HepG2 (cell line): ENCODE data around the gene PTPRQ. TPM values are rescaled to one million over a fixed set of nuclear protein-coding genes. Genes with fewer than 3 reads are reported as not detected.

ENCODE experiments used
- ATAC-seq: fragments of 200-7000 bp; cut with Tn5 transposase; 3 replicates; pipeline ENCODE4 v1.9.1; 2020; ENCODE audit warnings: mild to moderate bottlenecking, moderate library complexity
- BruUV-seq: library from RNA; stranded (reverse); fragments of 400-500 nt; replicated peaks from 2 replicates; lab custom pipeline; 2021; lab: Mats Ljungman, UMichigan
- CTCF ChIA-PET: fragments of 300-600 bp; formaldehyde crosslinking; extraction: SDS; loops from one replicate; lab custom pipeline; 2021; ENCODE audit warnings: low total read pairs, inconsistent platforms, low intra/inter-chr PET ratio; lab: Yijun Ruan, JAX
- POLR2A ChIA-PET: fragments of 350-600 bp; sonication (Branson Sonifier 250); formaldehyde crosslinking; loops from one replicate; lab custom pipeline; 2020; ENCODE audit warnings: antibody characterized with exemption, inconsistent platforms; lab: Yijun Ruan, JAX
- DNase-seq: peaks from one replicate; pipeline ENCODE4 v3.0.0-alpha.2; 2015; ENCODE audit warnings: low spot score
- FAIRE-seq: peaks from 3 replicates; lab custom pipeline; 2011; peaks lifted over from hg19 to GRCh38; lab: Jason Lieb, UNC
- H2AFZ ChIP-seq: one replicate; pipeline ENCODE4 v1.6.1; 2011; ENCODE audit warnings: low read length, inconsistent platforms
- H3K27ac ChIP-seq: fragments of 300-600 bp; 3 replicates; pipeline ENCODE4 v1.8.0; 2011; ENCODE audit warnings: mixed run types, mild to moderate bottlenecking, mixed read lengths, low read length, inconsistent platforms; ENCODE audit not compliant: insufficient read depth; ENCODE audit errors: extremely low read length
- H3K27me3 ChIP-seq, 2 experiments: fragments of 200-600 bp in 1 of 2; 2 replicates in 1 of 2; 3 replicates in 1 of 2; pipeline versions ENCODE4 v1.6.0 to v1.8.0; 2011; ENCODE audit warnings: low read length in 2 of 2, mild to moderate bottlenecking in 2 of 2, moderate library complexity in 2 of 2, inconsistent platforms in 1 of 2; ENCODE audit not compliant: insufficient read depth in 2 of 2, control insufficient read depth in 1 of 2
- H3K36me3 ChIP-seq, 2 experiments: fragments of 200-600 bp in 1 of 2; replicated peaks in 1 of 2; 2 replicates in 1 of 2; 3 replicates in 1 of 2; pipeline versions ENCODE4 v1.5.1 to v1.8.0; 2011; ENCODE audit warnings: low read length in 2 of 2, inconsistent platforms in 1 of 2; ENCODE audit not compliant: insufficient read depth in 2 of 2, control insufficient read depth in 1 of 2
- H3K4me1 ChIP-seq: 2 replicates; pipeline ENCODE4 v1.5.1; 2012; ENCODE audit warnings: low read length, inconsistent platforms; ENCODE audit not compliant: insufficient read depth
- H3K4me2 ChIP-seq: 2 replicates; pipeline ENCODE4 v1.6.0; 2011; ENCODE audit warnings: low read depth, low read length, inconsistent platforms
- H3K4me3 ChIP-seq, 3 experiments: fragments of 200-600 bp in 1 of 3; sonication (generic), shearing (Covaris generic) in 1 of 3; replicated peaks in 1 of 3; 2 replicates each; pipeline ENCODE4 v1.5.1; 2011 to 2016; ENCODE audit warnings: low read length in 3 of 3, inconsistent platforms in 2 of 3, low read depth in 2 of 3, mild to moderate bottlenecking in 2 of 3, control low read depth in 1 of 3, mixed read lengths in 1 of 3; ENCODE audit not compliant: insufficient read depth in 1 of 3
- H3K79me2 ChIP-seq: one replicate; pipeline ENCODE4 v1.6.1; 2011; ENCODE audit warnings: low read length, inconsistent platforms; ENCODE audit not compliant: insufficient read depth
- H3K9ac ChIP-seq: 2 replicates; pipeline ENCODE4 v1.6.0; 2011; ENCODE audit warnings: mild to moderate bottlenecking, low read depth, low read length, inconsistent platforms; ENCODE audit not compliant: insufficient read depth
- H3K9me3 ChIP-seq: 2 replicates; pipeline ENCODE4 v1.5.1; 2012; ENCODE audit warnings: mild to moderate bottlenecking, low read length
- H4K20me1 ChIP-seq: 2 replicates; pipeline ENCODE4 v1.6.0; 2011; ENCODE audit warnings: inconsistent platforms, mild to moderate bottlenecking, low read length, moderate library complexity; ENCODE audit not compliant: insufficient read depth
- ATRX ChIP-seq: sonication (generic); formaldehyde crosslinking; IDR thresholded peaks from 2 replicates; pipeline ENCODE4 v1.4.0; 2020; ENCODE audit warnings: missing genetic modification reagents, borderline replicate concordance
- HMGA1 ChIP-seq: sonication (generic); formaldehyde crosslinking; conservative IDR thresholded peaks from 2 replicates; pipeline ENCODE4 v1.4.0; 2020; ENCODE audit warnings: missing genetic modification reagents
- PHF5A ChIP-seq: IDR thresholded peaks from one replicate; pipeline ENCODE4 v1.6.1; 2018; ENCODE audit warnings: low read depth, missing genetic modification reagents; ENCODE audit not compliant: unreplicated experiment
- RARA ChIP-seq: IDR thresholded peaks from 2 replicates; pipeline ENCODE4 v1.6.1; 2016; ENCODE audit warnings: missing genetic modification reagents, missing compliant biosample characterization
- SRSF4 ChIP-seq: fragments of 200-400 bp; formaldehyde crosslinking; IDR thresholded peaks from one replicate; pipeline ENCODE4 v1.6.1; 2018; ENCODE audit warnings: mild to moderate bottlenecking, low read depth, low read length, moderate library complexity; ENCODE audit not compliant: poor library complexity, severe bottlenecking
- WGBS: methylation state at CpG from one replicate; pipeline ENCODE4 v1.1.6; 2017; ENCODE audit warnings: low lambda C conversion rate; 5-methylcytosine and 5-hydroxymethylcytosine counted together
- in situ Hi-C: cut with HindIII; loops from 2 replicates; pipeline ENCODE4 v1.10.0; 2017; ENCODE audit warnings: low pct_unique_long_range_greater_than_20kb; ENCODE audit not compliant: extremely low pct_ligation_motif_present
- intact Hi-C: fragments of 100-400 bp; cut with micrococcal nuclease; formaldehyde crosslinking; loops from one replicate; pipeline ENCODE4 v1.10.0; 2022; ENCODE audit not compliant: unreplicated experiment
- polyA plus RNA-seq, 8 experiments: library from polyadenylated mRNA; depleted of rRNA in 3 of 8; stranded (reverse) in 7 of 8; unstranded in 1 of 8; fragments of >200 nt; fragmentation: Illumina TruSeq in 4 of 8; extraction: Trizol in 4 of 8; gene quantifications; 2 replicates each; pipeline versions ENCODE4 v1.2.1 to v1.2.3, GENCODE V29; 2011 to 2016; ENCODE audit warnings: low read depth in 4 of 8, missing spikeins in 1 of 8, mixed read lengths in 1 of 8; ENCODE audit not compliant: insufficient read depth in 1 of 8
- total RNA-seq, 5 experiments: library from RNA; depleted of rRNA; stranded (reverse); fragments of >200 nt; fragmentation: Illumina TruSeq; extraction: Trizol; gene quantifications; 2 replicates each; pipeline ENCODE4 v1.2.3, GENCODE V29; 2016; ENCODE audit warnings: low read depth in 1 of 5
- TF ChIP-seq, protein P1 (sequence below), 2 experiments: sonication (generic) in 1 of 2; formaldehyde crosslinking in 1 of 2; IDR thresholded peaks; 2 replicates each; pipeline versions ENCODE4 v1.5.1 to v1.6.1; 2011 to 2020; ENCODE audit warnings: borderline replicate concordance in 1 of 2, low read depth in 1 of 2, low read length in 1 of 2, mild to moderate bottlenecking in 1 of 2, missing genetic modification reagents in 1 of 2, moderate library complexity in 1 of 2
- TF ChIP-seq, protein P2 (sequence below): sonication (generic); formaldehyde crosslinking; IDR thresholded peaks from 2 replicates; pipeline ENCODE4 v1.4.0; 2020; ENCODE audit warnings: missing genetic modification reagents; ENCODE audit errors: not compliant biosample characterization
- TF ChIP-seq, protein P3 (sequence below): sonication (generic); formaldehyde crosslinking; conservative IDR thresholded peaks from 2 replicates; pipeline ENCODE4 v1.8.0; 2022; ENCODE audit warnings: mild to moderate bottlenecking, moderate library complexity, missing genetic modification reagents

PTPRQ gene
- total and polyA plus RNA-seq, 2 of the 13 experiments (the other 11 are each of a cell fraction or from before 2014, with no cell fraction given): not detected

DNA sequence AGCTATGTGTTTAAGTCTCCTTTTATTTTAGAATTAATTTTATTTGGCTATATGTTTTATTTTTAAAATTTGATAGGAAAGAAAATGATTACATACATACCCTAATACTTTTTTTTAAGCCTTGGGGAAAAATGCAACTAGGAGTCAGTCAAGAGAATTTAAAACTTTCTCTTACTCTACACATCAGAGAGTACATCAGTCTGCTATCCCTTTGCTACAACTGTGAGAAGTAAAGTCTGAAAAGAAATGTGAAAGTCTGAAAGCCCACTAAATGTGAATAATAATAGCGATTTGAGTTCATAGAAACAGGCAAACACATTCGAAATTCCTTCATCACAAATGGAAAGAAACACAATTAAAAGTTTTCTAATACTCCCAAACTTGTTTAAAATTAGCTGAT is 95.0 kb downstream of the PTPRQ start:
- no peaks in the 10 kb centered on the region for H4K20me1 ChIP-seq
- 4% methylated on average over 2 of the region's 2 CpGs for WGBS
- intact Hi-C loops: no loop called here
- POLR2A ChIA-PET: no interaction called here
- no peak for FAIRE-seq
- no peak for TF ChIP-seq PHF5A (CRISPR knock-in tag)
- TF ChIP-seq, protein P1, sequence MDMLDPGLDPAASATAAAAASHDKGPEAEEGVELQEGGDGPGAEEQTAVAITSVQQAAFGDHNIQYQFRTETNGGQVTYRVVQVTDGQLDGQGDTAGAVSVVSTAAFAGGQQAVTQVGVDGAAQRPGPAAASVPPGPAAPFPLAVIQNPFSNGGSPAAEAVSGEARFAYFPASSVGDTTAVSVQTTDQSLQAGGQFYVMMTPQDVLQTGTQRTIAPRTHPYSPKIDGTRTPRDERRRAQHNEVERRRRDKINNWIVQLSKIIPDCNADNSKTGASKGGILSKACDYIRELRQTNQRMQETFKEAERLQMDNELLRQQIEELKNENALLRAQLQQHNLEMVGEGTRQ (IDR thresholded peaks at IDR 0.05; ENCODE audit: low read depth, low read length): no peak
- TF ChIP-seq, protein P1 (CRISPR knock-in tag; IDR thresholded peaks at IDR 0.05; ENCODE audit: borderline replicate concordance): no peak
- TF ChIP-seq HMGA1 (CRISPR knock-in tag): no peak
- no peak for TF ChIP-seq RARA (CRISPR knock-in tag)
- TF ChIP-seq, protein P2, sequence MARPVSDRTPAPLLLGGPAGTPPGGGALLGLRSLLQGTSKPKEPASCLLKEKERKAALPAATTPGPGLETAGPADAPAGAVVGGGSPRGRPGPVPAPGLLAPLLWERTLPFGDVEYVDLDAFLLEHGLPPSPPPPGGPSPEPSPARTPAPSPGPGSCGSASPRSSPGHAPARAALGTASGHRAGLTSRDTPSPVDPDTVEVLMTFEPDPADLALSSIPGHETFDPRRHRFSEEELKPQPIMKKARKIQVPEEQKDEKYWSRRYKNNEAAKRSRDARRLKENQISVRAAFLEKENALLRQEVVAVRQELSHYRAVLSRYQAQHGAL: no peak
- no peak for TF ChIP-seq SRSF4
- no peak for TF ChIP-seq ATRX (CRISPR knock-in tag)
- TF ChIP-seq, protein P3, sequence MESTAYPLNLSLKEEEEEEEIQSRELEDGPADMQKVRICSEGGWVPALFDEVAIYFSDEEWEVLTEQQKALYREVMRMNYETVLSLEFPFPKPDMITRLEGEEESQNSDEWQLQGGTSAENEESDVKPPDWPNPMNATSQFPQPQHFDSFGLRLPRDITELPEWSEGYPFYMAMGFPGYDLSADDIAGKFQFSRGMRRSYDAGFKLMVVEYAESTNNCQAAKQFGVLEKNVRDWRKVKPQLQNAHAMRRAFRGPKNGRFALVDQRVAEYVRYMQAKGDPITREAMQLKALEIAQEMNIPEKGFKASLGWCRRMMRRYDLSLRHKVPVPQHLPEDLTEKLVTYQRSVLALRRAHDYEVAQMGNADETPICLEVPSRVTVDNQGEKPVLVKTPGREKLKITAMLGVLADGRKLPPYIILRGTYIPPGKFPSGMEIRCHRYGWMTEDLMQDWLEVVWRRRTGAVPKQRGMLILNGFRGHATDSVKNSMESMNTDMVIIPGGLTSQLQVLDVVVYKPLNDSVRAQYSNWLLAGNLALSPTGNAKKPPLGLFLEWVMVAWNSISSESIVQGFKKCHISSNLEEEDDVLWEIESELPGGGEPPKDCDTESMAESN (CRISPR knock-in tag): no peak
- TF ChIP-seq, all 625 proteins: peak for 0
- no peak for ATAC-seq
- no peak overlapping the region for H3K27ac ChIP-seq
- H3K79me2 ChIP-seq: no peaks in the 10 kb centered on the region
- no TSS peak for BruUV-seq
- H3K9me3 ChIP-seq: no peaks in the 10 kb centered on the region
- no peak overlapping the region for H3K4me2 ChIP-seq
- H3K4me3 ChIP-seq: no peak overlapping the region
- no peaks in the 10 kb centered on the region for H3K36me3 ChIP-seq
- in situ Hi-C loops: no loop called here
- CTCF ChIA-PET: no interaction called here
- H2AFZ ChIP-seq: no peak overlapping the region
- H3K4me1 ChIP-seq: no peaks in the 10 kb centered on the region
- DNase-seq: no peak
- H3K9ac ChIP-seq: no peak overlapping the region
- no peaks in the 10 kb centered on the region for H3K27me3 ChIP-seq
